Measurements from ENCODE around the gene MAP3K15. TPM values are rescaled to one million over a fixed set of nuclear protein-coding genes. Genes with fewer than 3 reads are reported as not detected.

The MAP3K15 gene
- 0.13 TPM for total RNA-seq

- intact Hi-C loops (cut with DNase I) = no loop called here
- ATAC-seq (no peak), DNase-seq (ENCODE audit: low spot score) (no peak)
Measured at GRCh38 chrX:19514791-19515614, at the start of gene MAP3K15. Gene MAP3K15 (minus strand): TSS chrX:19515508. CDS start chrX:19515261, 247 bp downstream.

- DNase-seq (ENCODE audit: low spot score) = no peak
- intact Hi-C loops (cut with DNase I) = no loop called here
- no peak for ATAC-seq
Measured at GRCh38 chrX:19564606-19565005, 49.3 kb upstream of the MAP3K15 start.

GRCh38 chrX:19563746-19564145 lies 48.4 kb upstream of the MAP3K15 start:
- no peak for ATAC-seq
- DNase-seq (ENCODE audit: low spot score) = no peak
- intact Hi-C loops (cut with DNase I) = no loop called here

- intact Hi-C loops (cut with DNase I) = no loop called here
- no peak for ATAC-seq
Measured at GRCh38 chrX:19563327-19563726, 48.0 kb upstream of the MAP3K15 start.

GRCh38 chrX:19560611-19561010 lies 45.3 kb upstream of the MAP3K15 start:
- ATAC-seq (no peak), DNase-seq (ENCODE audit: low spot score) (no peak)
- intact Hi-C loops (cut with DNase I) = no loop called here

More at GRCh38 chrX:19563327-19563726, 48.0 kb upstream of the MAP3K15 start:
- DNase-seq (ENCODE audit: low spot score) = no peak

- ATAC-seq (no peak), DNase-seq (ENCODE audit: low spot score) (no peak)
- intact Hi-C loops (cut with DNase I) = no loop called here
Measured at GRCh38 chrX:19557822-19558221, 42.5 kb upstream of the MAP3K15 start.

- no peak for ATAC-seq
- intact Hi-C loops (cut with DNase I) = no loop called here
- no peak for DNase-seq (ENCODE audit: low spot score)
Measured at GRCh38 chrX:19556202-19556601, 40.9 kb upstream of the MAP3K15 start.

- DNase-seq (ENCODE audit: low spot score) (no peak), ATAC-seq (no peak)
- intact Hi-C loops (cut with DNase I) = no loop called here
Measured at GRCh38 chrX:19555683-19556082, 40.4 kb upstream of the MAP3K15 start.

GRCh38 chrX:19555236-19555635 lies 39.9 kb upstream of the MAP3K15 start:
- ATAC-seq (no peak), DNase-seq (ENCODE audit: low spot score) (no peak)
- intact Hi-C loops (cut with DNase I) = no loop called here

- ATAC-seq = no peak
- intact Hi-C loops (cut with DNase I) = no loop called here
- no peak for DNase-seq (ENCODE audit: low spot score)
Measured at GRCh38 chrX:19554786-19555185, 39.5 kb upstream of the MAP3K15 start.

GRCh38 chrX:19552793-19553192 lies 37.5 kb upstream of the MAP3K15 start:
- intact Hi-C loops (cut with DNase I) = no loop called here
- DNase-seq (ENCODE audit: low spot score) (no peak), ATAC-seq (no peak)

GRCh38 chrX:19549838-19550237 lies 34.5 kb upstream of the MAP3K15 start:
- ATAC-seq (no peak), DNase-seq (ENCODE audit: low spot score) (no peak)
- intact Hi-C loops (cut with DNase I) = loop anchor here (10.0 kb wide), 1 partner anchor 335 kb away; the partner anchor contains the start of gene SH3KBP1

- DNase-seq (ENCODE audit: low spot score) = no peak
- no peak for ATAC-seq
- intact Hi-C loops (cut with DNase I) = loop anchor here (10.0 kb wide), 1 partner anchor 336 kb away; the partner anchor contains the start of gene SH3KBP1
Measured at GRCh38 chrX:19548934-19549333, 33.6 kb upstream of the MAP3K15 start.

GRCh38 chrX:19548279-19548678 lies 33.0 kb upstream of the MAP3K15 start:
- ATAC-seq (no peak), DNase-seq (ENCODE audit: low spot score) (no peak)
- intact Hi-C loops (cut with DNase I) = loop anchor here (10.0 kb wide), 1 partner anchor 337 kb away; the partner anchor contains the start of gene SH3KBP1

- intact Hi-C loops (cut with DNase I) = loop anchor here (10.0 kb wide), 1 partner anchor 339 kb away; the partner anchor contains the start of gene SH3KBP1
- no peak for ATAC-seq
Measured at GRCh38 chrX:19545651-19546050, 30.3 kb upstream of the MAP3K15 start.

GRCh38 chrX:19544693-19545305 lies 29.5 kb upstream of the MAP3K15 start:
- peak; percentile 72 for ATAC-seq
- DNase-seq (ENCODE audit: low spot score) = no peak
- intact Hi-C loops (cut with DNase I) = loop anchor here (10.0 kb wide), 1 partner anchor 340 kb away; the partner anchor contains the start of gene SH3KBP1

More at GRCh38 chrX:19545651-19546050, 30.3 kb upstream of the MAP3K15 start:
- no peak for DNase-seq (ENCODE audit: low spot score)

GRCh38 chrX:19543951-19544381 lies 28.7 kb upstream of the MAP3K15 start:
- no peak for ATAC-seq
- intact Hi-C loops (cut with DNase I) = loop anchor here (10.0 kb wide), 1 partner anchor 341 kb away; the partner anchor contains the start of gene SH3KBP1
- DNase-seq (ENCODE audit: low spot score) = no peak

- DNase-seq (ENCODE audit: low spot score) (no peak), ATAC-seq (no peak)
- intact Hi-C loops (cut with DNase I) = loop anchor here (10.0 kb wide), 1 partner anchor 342 kb away; the partner anchor contains the start of gene SH3KBP1
Measured at GRCh38 chrX:19543020-19543715, 27.9 kb upstream of the MAP3K15 start.

GRCh38 chrX:19541931-19542330 lies 26.6 kb upstream of the MAP3K15 start:
- DNase-seq (ENCODE audit: low spot score) = no peak
- ATAC-seq = no peak
- intact Hi-C loops (cut with DNase I) = loop anchor here (10.0 kb wide), 1 partner anchor 343 kb away; the partner anchor contains the start of gene SH3KBP1
